Measurements from ENCODE around the gene C1orf116. TPM values are rescaled to one million over a fixed set of nuclear protein-coding genes. Genes with fewer than 3 reads are reported as not detected.

The C1orf116 gene
- polyA plus RNA-seq, 4 donors, result 9.8 to 32.1 (median 24.3) TPM

- DNase-seq, result peak; percentile 69 to 78
- H3K9me3 ChIP-seq (ENCODE audit: control insufficient read depth in 2 of 2, insufficient read depth in 1 of 2, low read depth in 1 of 2, low read length in 1 of 2), result no peaks in the 10 kb centered on the region
- FAIRE-seq, result no peak
- 26 to 30% (median 27%) methylated on average over 4 of the region's 4 CpGs for WGBS, 3 donors
- no peaks in the 10 kb centered on the region for H3K27me3 ChIP-seq (ENCODE audit: control insufficient read depth in 3 of 3, insufficient read depth in 3 of 3, low read length in 3 of 3)
- H3K4me1 ChIP-seq (ENCODE audit: control insufficient read depth in 3 of 3, insufficient read depth in 2 of 3, low read depth in 1 of 3, low read length in 2 of 3), result peaks cover 0 to 44% (median 0%) of the 10 kb centered on the region in 3 donors
- no peaks in the 10 kb centered on the region for H3K36me3 ChIP-seq (ENCODE audit: control insufficient read depth in 3 of 3, insufficient read depth in 2 of 3, low read depth in 1 of 3, low read length in 3 of 3)
- no peak overlapping the region for H3K4me3 ChIP-seq (ENCODE audit: low read depth in 1 of 3, low read length in 3 of 3)
- H3K27ac ChIP-seq (ENCODE audit: low read depth in 1 of 3, low read length in 2 of 3), result no peak overlapping the region
Observed at GRCh38 chr1:206982216-206982615, 50.3 kb downstream of the C1orf116 start.

GRCh38 chr1:206979379-206980043, 53.0 kb downstream of the C1orf116 start:
- H3K4me1 ChIP-seq (ENCODE audit: control insufficient read depth in 3 of 3, insufficient read depth in 2 of 3, low read depth in 1 of 3, low read length in 2 of 3), result peaks cover 3 to 62% (median 6%) of the 10 kb centered on the region in 3 donors
- no peaks in the 10 kb centered on the region for H3K9me3 ChIP-seq (ENCODE audit: control insufficient read depth in 2 of 2, insufficient read depth in 1 of 2, low read depth in 1 of 2, low read length in 1 of 2)
- WGBS, 3 donors, result 40 to 64% (median 52%) methylated on average over 3 of the region's 3 CpGs
- peak in 1 of 2 donors; percentile 69 for DNase-seq
- H3K36me3 ChIP-seq (ENCODE audit: control insufficient read depth in 3 of 3, insufficient read depth in 2 of 3, low read depth in 1 of 3, low read length in 3 of 3), result no peaks in the 10 kb centered on the region
- H3K4me3 ChIP-seq (ENCODE audit: low read depth in 1 of 3, low read length in 3 of 3), result no peak overlapping the region
- H3K27ac ChIP-seq (ENCODE audit: low read depth in 1 of 3, low read length in 2 of 3), result no peak overlapping the region
- no peaks in the 10 kb centered on the region for H3K27me3 ChIP-seq (ENCODE audit: control insufficient read depth in 3 of 3, insufficient read depth in 3 of 3, low read length in 3 of 3)
- no peak for FAIRE-seq

GRCh38 chr1:206978259-206978658, 54.3 kb downstream of the C1orf116 start:
- Histone ChIP-seq H3K27me3 (ENCODE audit: control insufficient read depth in 3 of 3, insufficient read depth in 3 of 3, low read length in 3 of 3) (no peaks in the 10 kb centered on the region), H3K36me3 (ENCODE audit: control insufficient read depth in 3 of 3, insufficient read depth in 2 of 3, low read depth in 1 of 3, low read length in 3 of 3) (no peaks in the 10 kb centered on the region), H3K4me1 (ENCODE audit: control insufficient read depth in 3 of 3, insufficient read depth in 2 of 3, low read depth in 1 of 3, low read length in 2 of 3) (peaks cover 14 to 74% (median 18%) of the 10 kb centered on the region in 3 donors), H3K27ac (ENCODE audit: low read depth in 1 of 3, low read length in 2 of 3) (no peak overlapping the region), H3K4me3 (ENCODE audit: low read depth in 1 of 3, low read length in 3 of 3) (no peak overlapping the region), H3K9me3 (ENCODE audit: control insufficient read depth in 2 of 2, insufficient read depth in 1 of 2, low read depth in 1 of 2, low read length in 1 of 2) (no peaks in the 10 kb centered on the region)
- WGBS, 3 donors, result 67 to 77% (median 76%) methylated on average over 7 of the region's 7 CpGs
- DNase-seq (no peak), FAIRE-seq (no peak)

GRCh38 chr1:206975306-206975705, 57.2 kb downstream of the C1orf116 start:
- WGBS, 3 donors, result 14 to 65% (median 42%) methylated on average over 1 of the region's 1 CpG
- Histone ChIP-seq H3K4me3 (ENCODE audit: low read depth in 1 of 3, low read length in 3 of 3) (no peak overlapping the region), H3K36me3 (ENCODE audit: control insufficient read depth in 3 of 3, insufficient read depth in 2 of 3, low read depth in 1 of 3, low read length in 3 of 3) (no peaks in the 10 kb centered on the region), H3K27me3 (ENCODE audit: control insufficient read depth in 3 of 3, insufficient read depth in 3 of 3, low read length in 3 of 3) (no peaks in the 10 kb centered on the region), H3K4me1 (ENCODE audit: control insufficient read depth in 3 of 3, insufficient read depth in 2 of 3, low read depth in 1 of 3, low read length in 2 of 3) (peaks cover 18 to 88% (median 20%) of the 10 kb centered on the region in 3 donors), H3K27ac (ENCODE audit: low read depth in 1 of 3, low read length in 2 of 3) (peak overlapping the region in 1 of 3 donors; percentile 87), H3K9me3 (ENCODE audit: control insufficient read depth in 2 of 2, insufficient read depth in 1 of 2, low read depth in 1 of 2, low read length in 1 of 2) (no peaks in the 10 kb centered on the region)
- peak; percentile 81 to 95 for DNase-seq
- FAIRE-seq, result no peak

GRCh38 chr1:206974140-206974539, 58.4 kb downstream of the C1orf116 start:
- Histone ChIP-seq H3K4me1 (ENCODE audit: control insufficient read depth in 3 of 3, insufficient read depth in 2 of 3, low read depth in 1 of 3, low read length in 2 of 3) (peaks cover 27 to 89% (median 27%) of the 10 kb centered on the region in 3 donors), H3K36me3 (ENCODE audit: control insufficient read depth in 3 of 3, insufficient read depth in 2 of 3, low read depth in 1 of 3, low read length in 3 of 3) (no peaks in the 10 kb centered on the region), H3K27ac (ENCODE audit: low read depth in 1 of 3, low read length in 2 of 3) (peak overlapping the region in 1 of 3 donors; percentile 87), H3K27me3 (ENCODE audit: control insufficient read depth in 3 of 3, insufficient read depth in 3 of 3, low read length in 3 of 3) (no peaks in the 10 kb centered on the region), H3K9me3 (ENCODE audit: control insufficient read depth in 2 of 2, insufficient read depth in 1 of 2, low read depth in 1 of 2, low read length in 1 of 2) (no peaks in the 10 kb centered on the region), H3K4me3 (ENCODE audit: low read depth in 1 of 3, low read length in 3 of 3) (no peak overlapping the region)
- no peak for FAIRE-seq
- 84 to 87% (median 84%) methylated on average over 3 of the region's 3 CpGs for WGBS, 3 donors
- DNase-seq, result no peak

- Histone ChIP-seq H3K4me3 (ENCODE audit: low read depth in 1 of 3, low read length in 3 of 3) (no peak overlapping the region), H3K27me3 (ENCODE audit: control insufficient read depth in 3 of 3, insufficient read depth in 3 of 3, low read length in 3 of 3) (no peaks in the 10 kb centered on the region), H3K9me3 (ENCODE audit: control insufficient read depth in 2 of 2, insufficient read depth in 1 of 2, low read depth in 1 of 2, low read length in 1 of 2) (no peaks in the 10 kb centered on the region), H3K36me3 (ENCODE audit: control insufficient read depth in 3 of 3, insufficient read depth in 2 of 3, low read depth in 1 of 3, low read length in 3 of 3) (no peaks in the 10 kb centered on the region), H3K4me1 (ENCODE audit: control insufficient read depth in 3 of 3, insufficient read depth in 2 of 3, low read depth in 1 of 3, low read length in 2 of 3) (peaks cover 28 to 92% (median 32%) of the 10 kb centered on the region in 3 donors), H3K27ac (ENCODE audit: low read depth in 1 of 3, low read length in 2 of 3) (peak overlapping the region; percentile 73 to 87 (median 80))
- FAIRE-seq (no peak), DNase-seq (peak; percentile 82 to 93)
- 19 to 60% (median 41%) methylated on average over 2 of the region's 2 CpGs for WGBS, 3 donors
Observed at GRCh38 chr1:206972728-206973127, 59.8 kb downstream of the C1orf116 start.

GRCh38 chr1:206971029-206971655, 61.4 kb downstream of the C1orf116 start:
- no peaks in the 10 kb centered on the region for H3K9me3 ChIP-seq (ENCODE audit: control insufficient read depth in 2 of 2, insufficient read depth in 1 of 2, low read depth in 1 of 2, low read length in 1 of 2)
- DNase-seq (no peak), FAIRE-seq (no peak)
- H3K27me3 ChIP-seq (ENCODE audit: control insufficient read depth in 3 of 3, insufficient read depth in 3 of 3, low read length in 3 of 3), result no peaks in the 10 kb centered on the region
- no peaks in the 10 kb centered on the region for H3K36me3 ChIP-seq (ENCODE audit: control insufficient read depth in 3 of 3, insufficient read depth in 2 of 3, low read depth in 1 of 3, low read length in 3 of 3)
- 10 to 47% (median 38%) methylated on average over 2 of the region's 2 CpGs for WGBS, 3 donors
- H3K4me1 ChIP-seq (ENCODE audit: control insufficient read depth in 3 of 3, insufficient read depth in 2 of 3, low read depth in 1 of 3, low read length in 2 of 3), result peaks cover 34 to 89% (median 36%) of the 10 kb centered on the region in 3 donors
- peak overlapping the region; percentile 34 to 87 (median 50) for H3K27ac ChIP-seq (ENCODE audit: low read depth in 1 of 3, low read length in 2 of 3)
- no peak overlapping the region for H3K4me3 ChIP-seq (ENCODE audit: low read depth in 1 of 3, low read length in 3 of 3)

GRCh38 chr1:206970446-206970845, 62.1 kb downstream of the C1orf116 start, which contains the start of gene FCAMR:
TSS of gene FCAMR (minus strand) at chr1:206970460. CDS start at chr1:206970125, 335 bp downstream.
- no peak for DNase-seq
- H3K4me3 ChIP-seq (ENCODE audit: low read depth in 1 of 3, low read length in 3 of 3), result no peak within 1 kb of the TSS
- no peaks in the 10 kb centered on the region for H3K9me3 ChIP-seq (ENCODE audit: control insufficient read depth in 2 of 2, insufficient read depth in 1 of 2, low read depth in 1 of 2, low read length in 1 of 2)
- peak within 1 kb of the TSS; percentile 60 to 87 (median 83) for H3K27ac ChIP-seq (ENCODE audit: low read depth in 1 of 3, low read length in 2 of 3)
- H3K27me3 ChIP-seq (ENCODE audit: control insufficient read depth in 3 of 3, insufficient read depth in 3 of 3, low read length in 3 of 3), result no peaks in the 10 kb centered on the region
- 31 to 59% (median 36%) methylated on average over 2 of the region's 2 CpGs for WGBS, 3 donors
- peaks cover 0 to 2% (median 0%) of the 10 kb centered on the region in 3 donors for H3K36me3 ChIP-seq (ENCODE audit: control insufficient read depth in 3 of 3, insufficient read depth in 2 of 3, low read depth in 1 of 3, low read length in 3 of 3)
- FAIRE-seq, result no peak
- H3K4me1 ChIP-seq (ENCODE audit: control insufficient read depth in 3 of 3, insufficient read depth in 2 of 3, low read depth in 1 of 3, low read length in 2 of 3), result peaks cover 31 to 87% (median 36%) of the 10 kb centered on the region in 3 donors
